HG02623 (cell line): ENCODE data around the gene PRM3.

Experiments
- ATAC-seq: cut with Tn5 transposase; IDR thresholded peaks from one replicate; pipeline ENCODE4 v1.9.1; 2021; ENCODE audit warnings: moderate library complexity; ENCODE audit not compliant: unreplicated experiment

Gene PRM3

DNA sequence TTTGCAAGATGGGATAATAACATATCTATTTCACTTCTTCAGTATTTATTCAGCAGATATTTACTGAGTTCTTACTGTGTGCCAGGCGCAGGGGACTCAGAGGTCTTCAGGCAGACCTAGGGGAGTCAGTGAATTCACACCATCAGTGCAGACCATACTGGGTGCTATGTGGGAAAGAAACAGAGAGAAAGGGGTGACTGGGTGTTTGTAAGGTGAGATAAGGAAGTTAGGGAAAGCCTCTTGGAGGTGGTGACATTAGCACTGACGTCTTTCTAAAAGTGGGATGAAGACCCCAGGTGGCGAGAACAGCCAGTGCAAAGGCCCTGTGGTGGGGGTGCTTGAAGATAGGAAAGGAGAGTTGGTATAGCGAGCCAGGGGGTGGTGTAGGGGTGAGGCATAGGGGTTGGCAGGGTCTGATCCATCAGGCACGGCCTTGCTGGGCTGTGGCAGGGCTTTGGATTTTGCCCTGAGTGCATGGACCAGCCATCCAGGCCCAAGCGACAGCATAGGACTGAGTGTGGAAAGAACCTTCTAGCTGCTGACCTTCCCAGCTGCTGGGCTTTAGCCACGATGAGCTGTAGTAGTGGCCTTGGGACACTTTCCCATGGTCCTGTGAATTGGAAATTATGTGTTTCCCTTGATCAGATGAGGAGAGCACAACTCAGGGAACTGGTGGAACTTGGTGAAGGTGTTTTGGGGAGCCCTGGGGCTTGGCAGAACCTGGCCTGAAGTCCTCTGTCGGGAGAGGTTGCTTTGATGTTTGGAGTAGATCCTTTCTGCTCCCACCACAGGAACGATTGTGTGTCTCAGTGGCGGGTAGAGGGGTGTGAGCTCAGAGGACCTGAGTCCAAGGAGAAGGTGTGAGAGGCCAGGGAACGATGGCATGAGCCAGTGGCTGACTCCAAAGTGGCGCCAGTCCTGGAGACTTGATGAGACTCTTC lies 13.5 kb downstream of the PRM3 start:
- no peak for ATAC-seq

DNA sequence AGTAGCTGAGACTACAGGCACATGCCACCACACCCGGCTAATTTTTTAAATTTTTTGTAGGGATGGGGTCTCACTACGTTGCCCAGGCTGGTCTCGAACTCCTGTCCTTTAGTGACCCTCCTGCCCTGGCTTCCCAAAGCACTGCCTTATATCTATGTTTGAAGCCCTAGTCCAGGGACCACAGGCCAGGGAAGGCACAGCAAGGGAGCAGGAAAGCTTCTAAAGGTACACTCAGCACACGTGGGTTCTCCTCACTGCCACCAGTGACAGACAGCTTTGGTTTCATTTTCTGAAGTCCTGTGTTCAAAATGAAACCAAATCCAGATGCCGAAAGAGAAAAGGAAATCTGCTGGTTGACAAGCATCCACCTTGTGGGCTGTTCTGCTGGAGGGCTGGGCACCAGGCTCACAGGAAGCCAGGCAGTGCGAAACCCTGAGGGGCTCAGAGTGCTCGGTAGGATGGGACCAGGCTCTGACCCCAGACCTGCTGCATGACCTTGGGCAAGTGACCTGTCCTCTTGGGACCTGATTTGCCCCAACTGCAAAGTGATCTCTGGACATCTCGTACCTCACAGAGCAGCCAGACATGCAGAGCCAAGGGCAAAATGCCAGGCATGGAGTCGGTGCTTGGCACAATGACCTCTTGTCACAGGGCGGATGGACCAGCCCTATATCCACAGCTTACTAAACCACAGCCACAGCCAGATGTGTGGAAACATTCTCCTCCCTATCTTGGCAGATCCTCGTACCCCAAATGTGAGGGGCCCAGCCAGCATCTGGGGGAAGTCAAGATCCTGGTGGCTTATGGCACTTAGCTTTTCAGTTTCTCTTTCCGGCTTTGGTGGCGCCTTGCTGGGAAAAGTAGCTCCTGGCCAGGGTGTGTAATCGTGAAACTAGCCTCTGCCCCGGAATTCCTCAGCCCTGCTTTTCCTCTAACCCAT lies 14.6 kb downstream of the PRM3 start:
- ATAC-seq: no peak

DNA sequence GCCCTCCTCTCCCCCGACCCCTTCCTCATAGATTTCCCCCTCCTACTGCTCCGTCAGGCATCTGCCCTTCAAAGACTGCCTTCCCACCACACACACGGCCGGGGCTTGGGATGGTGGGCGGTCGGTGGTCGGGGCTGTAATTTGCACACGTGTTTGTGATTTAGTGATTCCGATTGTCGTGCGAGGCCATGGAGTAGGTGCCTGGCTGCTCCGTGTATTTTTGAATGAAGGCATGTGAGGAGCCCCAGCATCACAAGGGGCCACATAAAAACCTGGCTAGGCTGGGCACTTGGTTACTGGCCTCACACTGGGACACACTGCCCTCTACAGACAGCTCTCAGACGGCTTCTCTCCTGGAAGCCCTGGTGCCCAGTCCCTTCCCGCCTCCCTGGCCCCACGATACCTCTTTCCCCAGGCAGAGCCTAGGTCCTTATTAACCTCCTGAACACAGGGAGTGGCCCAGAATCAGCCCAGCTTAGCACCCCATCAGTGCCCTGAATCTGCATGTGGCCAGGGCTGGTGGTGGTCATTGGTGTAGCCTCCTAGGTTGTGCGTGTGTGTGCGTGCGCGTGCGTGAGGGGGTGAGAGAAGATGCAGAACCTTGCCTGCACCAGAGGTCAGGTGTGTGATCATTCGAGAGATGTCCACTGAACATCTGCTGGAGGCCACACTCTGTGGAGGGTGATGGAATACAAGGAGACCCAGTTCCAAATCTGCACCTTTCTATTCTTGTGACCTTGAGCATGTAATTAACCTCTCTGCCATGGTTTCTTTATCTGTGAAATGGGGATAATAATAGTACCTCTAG lies 16.1 kb downstream of the PRM3 start:
- ATAC-seq: no peak

DNA sequence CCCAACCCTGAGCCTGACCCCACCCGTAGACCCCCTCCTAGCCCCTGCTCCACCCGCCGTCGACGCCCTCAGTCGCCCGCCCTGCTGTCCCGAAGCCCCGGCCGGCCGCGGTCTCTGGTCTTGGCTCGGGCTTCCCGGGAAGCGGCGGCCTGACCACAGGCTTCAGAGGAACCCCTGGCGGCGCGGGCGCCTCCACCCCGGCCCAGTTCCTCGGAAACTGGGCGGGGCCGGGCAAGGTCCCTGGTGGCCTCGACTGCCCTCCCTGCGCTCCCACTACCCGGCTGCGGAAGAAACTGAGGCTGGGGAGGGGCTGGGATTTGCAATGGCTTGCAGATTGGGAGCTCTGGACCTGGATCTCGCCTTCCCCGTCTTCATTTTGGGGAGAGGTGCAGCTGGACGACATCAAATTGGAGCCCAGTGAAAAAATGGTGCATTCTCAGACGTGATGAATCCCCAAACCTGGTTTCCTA lies 16.7 kb downstream of the PRM3 start:
- ATAC-seq: no peak

DNA sequence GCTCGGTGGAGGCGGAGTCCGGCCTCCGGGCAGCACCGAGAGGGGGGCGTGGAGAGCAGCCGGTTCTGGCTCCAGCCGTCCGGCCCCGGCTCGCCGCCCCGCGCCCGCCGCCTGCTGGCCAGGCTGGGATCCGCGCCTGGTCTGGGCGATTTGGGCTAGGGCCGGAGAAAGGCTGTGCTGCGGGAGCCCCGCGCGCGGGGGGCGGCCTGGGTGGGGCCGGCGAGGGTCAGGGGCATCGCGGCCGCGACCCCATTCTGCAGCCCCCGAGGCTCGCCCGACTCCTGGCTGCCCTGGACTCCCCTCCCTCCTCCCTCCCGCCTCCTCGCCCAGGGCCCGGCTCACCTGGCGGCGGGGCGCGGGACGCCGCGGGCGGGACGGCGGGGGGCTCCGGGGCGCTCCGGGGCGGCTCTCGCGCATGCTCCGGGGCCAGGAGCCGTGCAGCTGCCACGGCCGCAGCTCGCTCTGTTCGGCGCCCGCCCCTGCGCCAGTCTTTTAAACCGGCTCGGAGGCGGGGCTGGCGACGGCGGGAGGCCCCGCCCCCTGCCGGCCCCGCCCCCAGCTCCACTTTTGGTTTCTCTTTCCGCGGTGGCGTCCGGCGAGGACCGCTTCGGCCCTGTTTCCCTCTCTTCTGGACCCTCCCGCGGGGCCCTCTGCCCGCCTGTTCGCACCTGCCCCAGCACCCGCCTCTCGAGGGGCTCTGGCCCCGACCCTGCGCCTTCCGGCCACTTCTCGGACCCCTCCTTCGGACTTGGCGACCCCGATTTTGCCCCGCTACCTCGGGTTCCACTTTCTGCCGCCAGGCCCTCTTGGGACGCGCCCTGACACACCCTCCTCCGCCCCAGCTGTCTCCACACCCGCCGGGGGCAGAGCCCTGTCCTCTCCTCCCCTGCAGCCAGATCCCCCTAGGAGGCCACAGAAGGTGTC lies 17.4 kb downstream of the PRM3 start, which contains the start of gene SOCS1:
Gene SOCS1, minus strand, starts transcription at position 468 of the 924 bp plus-strand sequence. CDS start 726 bp downstream, outside the sequence.
- ATAC-seq: peak; percentile 54

DNA sequence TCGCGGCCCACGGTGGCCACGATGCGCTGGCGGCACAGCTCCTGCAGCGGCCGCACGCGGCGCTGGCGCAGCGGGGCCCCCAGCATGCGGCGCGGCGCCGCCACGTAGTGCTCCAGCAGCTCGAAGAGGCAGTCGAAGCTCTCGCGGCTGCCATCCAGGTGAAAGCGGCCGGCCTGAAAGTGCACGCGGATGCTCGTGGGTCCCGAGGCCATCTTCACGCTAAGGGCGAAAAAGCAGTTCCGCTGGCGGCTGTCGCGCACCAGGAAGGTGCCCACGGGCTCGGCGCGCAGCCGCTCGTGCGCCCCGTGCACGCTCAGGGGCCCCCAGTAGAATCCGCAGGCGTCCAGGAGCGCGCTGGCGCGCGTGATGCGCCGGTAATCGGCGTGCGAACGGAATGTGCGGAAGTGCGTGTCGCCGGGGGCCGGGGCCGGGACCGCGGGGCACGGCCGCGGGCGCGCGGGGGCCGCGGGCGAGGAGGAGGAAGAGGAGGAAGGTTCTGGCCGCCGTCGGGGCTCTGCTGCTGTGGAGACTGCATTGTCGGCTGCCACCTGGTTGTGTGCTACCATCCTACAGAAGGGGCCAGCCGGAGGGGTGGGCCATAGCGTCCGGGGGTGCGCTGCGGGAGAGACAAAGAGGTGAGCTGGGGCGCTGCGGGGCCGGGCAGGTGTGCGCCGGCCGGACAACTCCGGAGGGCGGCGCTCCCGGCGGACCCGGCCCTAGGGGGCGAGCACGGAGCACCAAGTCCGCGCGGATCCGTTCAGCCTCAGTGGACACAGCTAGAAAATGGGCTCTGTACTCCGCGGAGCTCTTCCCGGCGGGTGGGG lies 18.3 kb downstream of the PRM3 start:
- ATAC-seq: peak; percentile 0

DNA sequence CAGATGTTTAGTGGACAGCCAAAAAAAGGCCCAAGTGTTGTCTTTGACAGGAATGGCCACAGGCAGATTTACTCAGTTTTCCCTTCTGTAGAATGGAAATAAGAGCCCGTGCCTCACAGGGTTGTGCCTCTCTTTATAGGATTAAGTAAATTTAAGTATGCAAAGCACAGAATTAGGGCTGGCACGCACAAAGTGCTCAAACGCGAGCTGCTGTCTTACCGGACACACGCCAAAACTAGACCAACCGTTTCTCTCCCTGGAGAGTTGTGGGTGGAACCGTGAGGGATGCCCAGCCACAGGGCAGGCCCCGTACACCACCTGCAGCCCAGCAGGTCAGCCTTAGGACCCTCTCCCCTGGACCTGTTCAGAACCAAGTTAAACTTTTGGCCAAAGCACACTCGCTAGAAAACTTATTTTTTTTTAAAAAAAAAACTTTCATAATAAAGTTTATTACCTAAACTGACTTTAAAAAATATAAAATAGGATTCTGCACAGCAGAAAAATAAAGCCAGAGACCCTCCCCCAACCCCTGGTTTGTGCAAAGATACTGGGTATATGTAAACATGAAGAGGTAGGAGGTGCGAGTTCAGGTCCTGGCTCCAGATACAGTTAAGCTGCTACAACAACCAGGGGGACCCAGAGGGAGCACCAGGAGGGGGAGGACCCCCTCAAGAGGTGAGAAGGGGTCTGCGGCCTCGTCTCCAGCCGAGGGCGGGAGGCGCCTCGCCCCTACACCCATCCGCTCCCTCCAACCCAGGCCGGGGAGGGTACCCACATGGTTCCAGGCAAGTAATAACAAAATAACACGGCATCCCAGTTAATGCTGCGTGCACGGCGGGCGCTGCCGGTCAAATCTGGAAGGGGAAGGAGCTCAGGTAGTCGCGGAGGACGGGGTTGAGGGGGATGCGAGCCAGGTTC lies 19.2 kb downstream of the PRM3 start:
- no peak for ATAC-seq

DNA sequence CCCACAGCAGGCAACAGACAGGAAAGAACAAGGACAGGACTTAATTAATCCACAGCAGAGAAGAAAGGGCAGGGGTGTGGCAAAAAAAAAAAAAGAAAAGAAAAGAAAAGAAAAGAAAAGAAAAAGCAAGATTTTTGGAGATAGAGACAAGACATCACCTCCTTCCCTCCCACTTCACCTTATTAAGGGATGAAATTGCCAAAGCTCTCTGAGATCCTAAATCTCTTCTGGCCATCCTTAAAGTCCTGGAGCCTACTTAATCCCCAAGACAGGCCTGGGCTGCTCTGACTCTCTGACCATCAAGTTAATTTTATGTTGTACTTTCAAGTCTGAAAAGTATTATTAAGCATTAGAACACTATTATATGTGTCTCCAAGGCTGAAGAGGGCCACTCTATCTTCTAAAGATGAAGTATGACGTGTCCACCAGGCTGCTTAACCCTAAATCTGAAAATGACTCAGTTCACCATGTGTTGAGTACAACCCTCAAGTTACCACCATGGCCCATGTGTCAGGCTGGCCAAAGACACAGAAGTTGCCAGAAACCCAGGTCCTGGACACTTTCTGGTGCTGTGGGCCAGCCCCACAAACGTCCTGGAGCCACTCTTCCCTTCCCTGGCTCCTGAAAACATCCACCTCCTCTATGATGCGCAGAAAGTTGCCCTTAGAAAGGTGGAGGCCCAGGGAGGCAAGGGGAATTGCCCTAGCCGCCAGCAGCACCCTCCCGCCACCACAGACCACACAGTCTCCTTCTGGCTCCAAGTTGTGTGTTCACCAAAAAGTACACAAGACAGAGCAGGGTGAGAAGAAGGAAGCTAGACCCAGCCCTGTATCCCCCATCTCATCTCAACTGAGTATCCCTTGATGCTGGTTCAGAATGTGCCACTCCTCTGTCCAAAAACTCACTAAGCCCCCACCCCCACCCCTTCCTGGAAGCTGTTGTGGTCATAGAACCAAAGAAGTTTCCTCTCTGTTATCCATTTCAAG lies 20.1 kb downstream of the PRM3 start:
- ATAC-seq: no peak

DNA sequence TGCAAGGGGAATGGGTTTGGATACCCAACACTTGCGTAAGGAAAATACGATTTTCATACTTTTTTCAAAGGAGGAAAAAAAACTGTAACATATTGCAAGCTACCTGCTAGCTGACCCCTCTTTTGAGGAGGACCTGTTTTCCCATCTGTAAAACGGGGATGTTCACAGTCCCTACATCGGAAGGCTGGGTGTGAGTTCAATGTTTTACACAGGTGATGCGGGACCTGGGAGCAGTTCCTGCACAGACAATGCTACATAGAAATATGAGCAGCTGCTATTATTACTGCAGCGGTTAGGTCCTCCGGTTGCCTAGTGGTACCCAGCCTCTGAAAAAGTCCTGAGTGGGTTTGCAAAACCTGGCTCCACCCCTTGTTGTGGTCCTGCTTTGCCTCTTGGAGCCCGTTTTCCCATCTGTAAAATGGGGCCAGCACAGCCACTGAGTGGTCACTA lies 20.9 kb downstream of the PRM3 start:
- ATAC-seq: no peak

DNA sequence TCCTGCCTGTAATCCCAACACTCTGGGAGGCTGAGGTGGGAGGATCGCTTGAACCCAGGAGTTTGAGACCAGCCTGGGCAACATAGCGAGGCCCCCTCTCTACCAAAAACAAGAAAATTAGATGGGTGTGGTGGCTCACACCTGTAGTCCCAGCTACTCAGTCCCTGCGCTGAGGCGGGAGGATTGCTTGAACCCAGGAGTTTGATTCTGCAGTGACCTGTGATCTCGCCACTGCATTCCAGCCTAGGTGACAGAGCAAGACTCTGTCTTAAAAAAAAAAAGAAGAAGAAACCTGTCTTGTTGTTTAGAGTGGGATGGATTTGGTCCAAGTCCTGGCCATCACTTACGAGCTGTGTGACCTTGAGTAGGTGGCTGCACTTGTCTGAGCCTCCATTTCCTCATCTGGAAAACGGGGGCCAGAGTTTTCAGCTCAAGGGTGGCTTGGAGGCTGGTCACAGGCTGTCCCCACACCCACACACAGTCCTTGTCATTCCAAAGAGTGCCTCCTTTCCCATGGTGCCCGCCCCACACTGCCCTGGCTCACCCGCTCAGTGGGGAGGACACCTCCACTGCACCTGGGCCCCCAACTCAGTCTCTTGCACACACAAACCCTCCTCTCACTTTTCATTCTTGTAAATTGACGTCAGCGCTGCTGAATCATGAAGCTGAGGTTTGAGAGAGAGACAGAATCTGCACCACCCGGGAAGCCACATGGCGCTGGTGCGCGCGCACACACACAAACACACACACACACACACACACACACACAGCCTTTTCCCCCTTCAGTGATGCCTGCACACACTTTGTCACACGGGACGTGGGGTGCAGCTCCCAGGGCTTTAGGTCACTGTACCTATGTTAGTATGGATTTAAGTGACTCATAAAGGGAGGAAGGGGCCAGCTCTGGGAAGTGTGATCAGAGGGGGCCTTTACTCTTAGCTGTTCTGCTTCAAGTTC lies 21.6 kb downstream of the PRM3 start:
- no peak for ATAC-seq

DNA sequence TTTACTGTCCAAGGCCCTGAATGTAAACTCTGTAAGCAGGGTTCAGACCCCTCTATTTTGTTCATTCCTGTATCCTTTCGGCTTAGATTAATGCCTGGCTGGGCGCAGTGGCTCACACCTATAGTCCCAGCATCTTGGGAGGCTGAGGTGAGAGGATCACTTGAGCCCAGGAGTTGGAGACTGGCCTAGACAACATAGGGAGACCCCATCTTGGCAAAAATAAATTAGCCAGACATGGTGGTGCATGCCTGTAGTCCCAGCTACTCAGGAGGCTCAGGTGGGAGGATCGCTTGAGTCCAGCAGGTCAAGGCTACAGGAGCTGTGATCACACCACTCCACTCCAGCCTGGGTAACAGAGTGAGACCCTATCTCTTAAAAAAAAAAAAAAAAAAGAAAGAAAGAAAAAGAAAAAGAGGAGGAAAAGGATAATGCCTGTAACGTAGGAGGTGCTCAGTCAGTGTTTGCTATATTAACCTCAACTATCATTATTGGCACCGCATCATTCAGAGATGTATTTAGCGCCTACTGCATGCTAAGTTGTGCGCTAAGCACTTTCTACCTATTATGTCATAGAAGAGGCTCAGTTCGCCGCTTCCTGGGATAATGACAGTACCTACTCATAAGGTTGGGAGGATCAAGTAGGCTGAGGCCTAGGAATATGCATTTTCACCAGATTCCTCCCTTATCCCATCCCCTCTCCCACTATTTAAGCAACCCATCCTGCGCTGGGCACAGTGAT lies 22.5 kb downstream of the PRM3 start:
- ATAC-seq: no peak

DNA sequence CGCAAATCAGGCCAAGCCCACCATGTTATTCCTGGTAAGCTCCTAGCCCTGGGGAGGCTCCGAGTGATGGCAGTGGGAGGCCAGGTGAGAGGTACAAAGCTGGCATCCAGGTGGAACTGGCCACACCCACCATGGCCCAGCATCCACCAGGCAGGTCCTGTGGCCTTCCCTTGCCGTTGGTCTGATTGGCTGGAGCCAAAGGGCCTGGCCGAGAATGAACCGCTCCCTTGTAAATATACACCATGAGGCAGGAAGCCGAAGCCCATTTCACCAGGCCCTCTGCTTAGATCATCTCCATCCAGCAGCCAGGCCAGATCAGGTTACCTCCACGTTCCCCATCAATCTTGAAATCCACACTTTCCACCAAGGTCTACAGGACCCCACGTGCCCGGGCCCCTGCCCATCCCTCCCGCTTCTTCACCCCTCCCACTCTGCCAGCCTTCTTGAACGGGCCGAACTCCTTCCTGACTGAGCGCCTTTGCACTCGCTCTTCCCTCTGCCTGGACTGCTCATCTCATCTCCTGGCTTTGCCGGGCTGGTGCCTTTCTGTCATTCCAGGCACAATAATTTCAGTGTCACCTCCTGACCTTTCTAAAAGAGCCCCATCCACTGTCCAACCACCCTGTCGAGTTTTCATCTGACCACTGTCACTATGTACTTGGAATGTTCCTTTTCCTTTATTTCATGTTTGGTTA lies 23.2 kb downstream of the PRM3 start:
- no peak for ATAC-seq

DNA sequence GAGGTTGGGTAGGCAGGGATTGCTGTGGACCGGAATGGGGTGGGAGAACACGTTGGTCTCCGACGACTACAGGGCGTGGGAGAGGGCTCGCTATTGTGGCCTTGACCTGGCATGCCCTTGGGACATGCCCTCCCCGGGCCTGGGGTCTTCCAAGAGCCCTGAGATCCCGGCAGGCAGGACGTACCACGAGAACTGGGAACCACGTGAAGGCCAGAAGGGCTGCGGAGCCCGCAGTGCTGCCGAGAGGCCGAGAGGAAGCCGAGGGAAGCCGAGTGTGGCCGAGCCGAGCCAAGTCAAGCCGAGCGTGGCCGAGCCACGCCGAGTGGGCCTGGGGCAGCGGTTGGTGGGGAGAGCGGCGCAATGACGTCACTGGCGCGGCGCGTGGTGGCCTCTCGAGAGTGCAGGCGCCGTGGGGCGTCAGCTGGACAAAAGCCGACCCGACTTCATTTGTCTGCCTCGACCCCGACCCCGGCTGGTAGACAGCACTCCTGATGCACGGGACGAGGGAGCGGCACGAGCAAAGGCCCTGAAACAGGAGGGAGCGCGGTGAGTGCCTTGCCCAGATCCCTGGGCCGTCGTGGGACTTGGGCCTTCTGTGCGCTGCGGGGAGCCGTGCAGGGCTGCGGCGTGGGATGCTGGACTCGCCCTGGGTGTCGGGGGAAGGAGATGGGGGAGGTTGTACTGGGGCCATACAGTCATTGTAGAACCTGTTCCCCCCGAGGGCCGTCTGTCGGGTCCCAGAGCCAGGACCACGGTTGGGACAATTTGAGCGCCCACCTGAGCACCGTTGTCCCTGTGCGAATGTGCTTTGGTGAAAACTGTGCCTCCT lies 24.0 kb downstream of the PRM3 start:
- no peak for ATAC-seq
